Activated CD8-positive, alpha-beta memory T cell treated with anti-CD3 and anti-CD28 coated beads, Interleukin-2, amount 50 U/mL, for 24 hours (primary cell): Measurements from ENCODE around the gene PRXL2A.
"Not testable (repeated sequence)": the region's sequence is repeated elsewhere in the genome, so short reads cannot be mapped to it uniquely, and the experiment has no call there.

Experiments used
- DNase-seq: peaks from one replicate; pipeline ENCODE4 v3.0.0-alpha.2; 2020; ENCODE audit errors: extremely low read depth

PRXL2A gene

DNA sequence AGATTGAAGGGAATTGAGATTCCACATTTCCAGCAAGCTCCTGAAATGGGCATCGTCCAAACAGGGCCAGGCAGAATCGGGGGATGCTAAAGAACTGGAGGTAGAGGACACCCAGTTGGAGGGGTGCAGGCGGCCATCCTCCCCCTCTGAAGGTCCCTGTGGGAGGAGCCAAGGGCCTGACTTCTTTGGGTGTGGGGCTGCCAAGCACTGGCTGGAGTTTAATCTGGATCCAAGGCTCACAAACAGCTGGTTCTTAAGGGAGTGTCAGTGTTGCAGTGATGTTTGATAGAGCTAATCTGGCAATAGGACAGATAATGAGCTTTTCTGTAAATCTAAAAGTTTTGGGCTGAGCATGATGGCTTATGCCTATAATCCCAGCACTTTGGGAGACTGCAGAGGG lies 66.6 kb downstream of the PRXL2A start:
- DNase-seq, result no peak

DNA sequence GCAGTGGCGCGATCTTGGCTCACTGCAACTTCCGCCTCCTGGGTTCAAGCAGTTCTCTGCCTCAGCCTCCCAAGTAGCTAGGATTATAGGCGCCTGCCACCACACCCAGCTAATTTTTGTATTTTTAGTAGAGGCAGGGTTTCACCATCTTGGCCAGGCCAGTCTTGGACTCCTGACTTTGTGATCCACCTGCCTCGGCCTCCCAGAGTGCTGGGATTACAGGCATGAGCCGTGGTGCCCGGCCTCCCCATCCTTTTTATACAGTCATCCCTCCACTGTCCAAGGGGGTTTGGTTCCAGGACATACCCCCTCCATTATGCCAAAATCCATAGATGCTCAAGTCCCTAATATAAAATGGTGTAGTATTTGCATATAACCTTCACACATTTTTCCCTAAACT lies 67.3 kb downstream of the PRXL2A start:
- not testable (repeated sequence) for DNase-seq

DNA sequence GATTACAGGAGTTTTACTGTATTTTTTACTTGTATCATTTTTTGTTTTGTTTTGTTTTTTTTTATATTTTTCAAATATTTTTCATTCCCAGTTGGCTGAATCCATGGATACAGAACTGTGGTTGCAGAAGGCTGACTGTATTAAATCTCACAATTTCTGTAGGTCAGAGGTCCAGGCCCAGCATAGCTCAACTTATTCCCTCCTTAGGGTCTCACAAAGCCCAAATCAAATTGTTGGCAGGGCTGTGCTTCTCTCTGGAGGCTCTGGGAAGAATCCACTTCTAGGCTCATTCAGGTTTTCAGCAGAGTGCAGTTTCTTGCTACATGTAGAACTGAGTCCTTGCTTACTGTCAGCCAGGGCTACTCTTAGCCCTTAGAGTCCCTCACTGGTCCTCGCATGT lies 68.3 kb downstream of the PRXL2A start:
- DNase-seq, result no peak

DNA sequence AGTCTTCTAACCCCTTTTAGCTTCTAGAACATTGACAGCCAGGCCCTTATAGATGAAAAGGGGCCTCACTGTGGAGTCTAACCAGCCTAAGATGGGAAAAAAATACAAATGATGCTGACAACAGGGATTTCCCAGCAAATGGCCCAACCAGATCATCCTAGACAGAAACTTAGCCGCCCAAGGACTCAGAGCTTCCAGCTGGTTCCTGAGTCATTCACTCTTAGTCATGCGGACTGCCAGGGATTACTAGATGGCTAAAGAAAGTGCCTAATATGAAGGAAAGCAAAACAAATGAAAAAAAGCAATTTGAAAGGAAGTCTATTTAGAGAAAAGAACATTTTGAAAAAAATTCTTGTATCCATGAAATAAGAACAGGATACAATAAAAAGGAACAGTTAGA lies 69.5 kb downstream of the PRXL2A start:
- DNase-seq, result no peak

DNA sequence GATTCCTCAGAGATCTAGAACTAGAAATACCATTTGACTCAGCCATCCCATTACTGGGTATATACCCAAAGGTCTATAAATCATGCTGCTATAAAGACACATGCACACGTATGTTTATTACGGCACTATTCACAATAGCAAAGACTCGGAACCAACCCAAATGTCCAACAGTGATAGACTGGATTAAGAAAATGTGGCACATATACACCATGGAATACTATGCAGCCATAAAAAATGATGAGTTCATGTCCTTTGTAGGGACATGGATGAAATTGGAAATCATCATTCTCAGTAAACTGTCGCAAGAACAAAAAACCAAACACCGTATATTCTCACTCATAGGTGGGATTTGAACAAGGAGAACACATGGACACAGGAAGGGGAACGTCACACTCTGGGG lies 72.0 kb downstream of the PRXL2A start:
- DNase-seq, result not testable (repeated sequence)

DNA sequence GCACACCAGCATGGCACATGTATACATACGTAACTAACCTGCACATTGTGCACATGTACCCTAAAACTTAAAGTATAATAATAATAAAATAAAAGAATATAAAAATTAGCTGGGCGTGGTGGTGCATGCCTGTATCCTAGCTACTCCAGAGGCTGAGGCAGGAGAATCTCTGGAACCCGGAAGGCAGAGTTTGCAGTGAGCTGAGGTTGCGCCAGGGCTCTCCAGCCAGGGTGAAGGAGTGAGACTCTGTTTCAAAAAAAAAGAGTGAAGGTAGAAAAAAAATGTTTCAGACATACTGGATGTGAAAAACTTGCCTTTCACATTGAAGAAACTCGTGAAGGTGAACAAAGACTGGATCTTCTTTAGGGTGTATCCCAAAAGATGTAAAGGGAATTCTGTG lies 72.5 kb downstream of the PRXL2A start:
- DNase-seq, result no peak

DNA sequence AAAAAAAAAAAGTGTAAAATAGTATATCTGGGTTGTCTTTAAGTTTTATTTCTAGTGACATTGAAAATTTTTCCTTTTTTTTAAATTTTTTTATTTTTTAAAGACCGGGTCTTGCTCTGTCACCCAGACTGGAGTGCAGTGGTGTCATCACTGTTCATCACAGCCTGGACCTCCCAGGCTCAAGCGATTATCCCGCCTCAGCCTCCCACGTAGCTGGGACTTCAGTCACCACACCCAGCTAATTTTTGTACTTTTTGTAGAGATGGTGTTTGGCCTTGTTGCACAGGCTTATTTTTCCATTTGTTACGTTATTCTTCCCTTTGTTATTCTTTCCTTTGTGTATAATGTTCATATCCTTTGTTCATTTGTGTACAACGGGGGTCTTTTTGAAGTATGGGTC lies 75.9 kb downstream of the PRXL2A start:
- DNase-seq, result no peak

DNA sequence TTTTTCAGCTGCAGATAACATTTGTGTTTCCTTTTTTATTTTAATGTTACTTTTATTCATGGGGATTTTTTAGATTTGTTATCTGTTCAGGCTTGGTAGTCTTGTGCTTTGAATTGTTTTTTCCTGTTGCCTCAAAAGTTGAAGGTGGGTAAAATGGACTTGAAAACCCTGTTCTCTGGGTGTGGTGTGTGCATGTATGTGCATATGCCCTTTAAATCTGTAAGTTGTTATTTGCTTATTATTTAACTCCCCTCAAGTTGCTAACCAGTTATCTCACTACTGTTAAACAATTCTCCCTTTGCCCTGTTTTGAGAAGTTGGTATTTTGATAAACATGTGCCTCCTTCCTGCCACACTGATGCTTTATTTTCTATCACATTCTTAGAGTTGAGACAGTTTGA lies 76.3 kb downstream of the PRXL2A start:
- no peak for DNase-seq

DNA sequence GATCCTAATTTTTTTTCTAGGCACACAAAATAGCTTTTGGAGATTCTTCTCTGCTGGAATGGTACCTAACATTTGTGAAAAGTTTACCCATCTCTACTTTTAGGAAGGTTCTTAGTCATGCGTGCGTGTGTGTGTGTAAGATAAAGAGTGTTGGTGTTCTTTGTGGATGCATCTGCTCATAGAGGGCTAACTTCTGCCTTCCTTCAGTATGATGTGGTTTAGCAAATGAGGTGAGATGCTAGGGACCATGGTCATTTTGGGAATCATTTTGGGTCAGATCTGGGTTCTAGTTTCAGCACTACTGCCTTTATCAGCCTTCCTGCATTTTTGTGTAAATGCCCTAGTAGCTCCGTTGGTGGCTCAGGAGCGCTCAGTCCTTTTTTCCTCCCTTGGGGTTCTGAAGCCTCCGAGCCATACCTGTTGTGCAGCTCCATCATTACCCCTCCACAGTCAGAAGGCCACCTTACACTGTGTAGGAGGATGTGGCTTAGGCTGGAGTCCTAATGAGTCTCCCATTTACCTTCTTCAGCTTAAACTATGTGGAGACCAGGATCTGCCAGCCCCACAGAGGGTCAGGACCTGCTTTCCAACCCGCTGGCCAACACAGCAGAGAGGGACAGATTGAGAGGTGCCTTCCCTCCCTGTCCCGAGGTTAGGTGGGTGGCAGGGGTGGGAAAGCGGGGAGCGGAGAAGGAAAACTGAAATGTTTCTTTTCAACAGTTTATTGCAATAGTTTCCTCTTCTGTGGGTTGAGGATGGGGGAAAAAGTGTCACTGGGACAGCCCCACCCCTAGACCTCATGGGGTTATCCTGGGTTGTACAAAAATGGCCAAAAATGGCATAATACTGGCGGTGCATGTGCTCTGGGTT lies 77.0 kb downstream of the PRXL2A start:
- no peak for DNase-seq

DNA sequence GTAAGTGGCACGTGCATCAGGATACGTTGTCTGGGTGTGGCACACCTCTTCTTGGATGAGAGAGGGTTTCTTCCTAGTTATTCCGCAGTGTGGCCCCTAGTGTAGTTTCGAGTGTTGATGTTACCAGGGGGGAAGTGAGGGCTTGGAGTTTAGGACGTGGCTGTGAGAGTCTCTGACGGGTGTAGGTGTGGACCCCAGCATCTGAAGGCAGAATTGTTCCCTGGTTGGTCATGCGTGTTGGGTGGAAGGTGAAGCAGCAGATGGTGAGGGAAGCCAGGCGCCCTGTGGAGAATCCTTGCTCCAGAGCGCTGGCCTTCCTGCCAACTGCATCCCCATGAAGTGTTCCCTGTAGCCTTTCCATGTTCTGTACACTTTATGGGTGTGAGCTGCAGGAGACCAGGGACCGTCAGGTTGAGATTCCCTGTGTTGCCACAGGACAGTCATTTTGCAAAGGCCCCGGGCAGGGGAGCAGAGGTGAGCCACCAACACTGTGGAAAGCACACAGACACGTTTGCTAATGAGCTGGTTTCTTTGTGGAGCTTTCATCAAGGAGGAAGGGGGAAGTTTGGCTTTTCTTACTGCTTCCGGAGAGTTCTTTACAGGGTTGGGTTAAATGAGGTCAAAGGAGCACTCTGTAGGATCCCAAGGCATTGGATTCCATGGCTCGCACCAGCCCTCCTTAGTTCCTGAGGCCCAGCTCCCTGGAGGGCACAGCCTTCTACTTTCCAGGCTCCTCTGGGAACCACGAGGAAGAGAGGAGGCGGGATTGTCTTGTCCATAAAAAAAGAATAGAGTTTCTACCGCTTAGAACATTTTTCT lies 77.8 kb downstream of the PRXL2A start:
- DNase-seq, result no peak
